Thoracic aorta (tissue), 2 donors: ENCODE data around the gene CELF2. TPM values are rescaled to one million over a fixed set of nuclear protein-coding genes. Genes with fewer than 3 reads are reported as not detected.

Experiments
- ATAC-seq: fragments of 150-250 bp; one replicate; pipeline ENCODE4 v1.8.0; 2017; ENCODE audit warnings: low read depth; ENCODE audit not compliant: insufficient number of reproducible peaks, low FRiP score
- DNase-seq: peaks from one replicate; pipeline ENCODE4 v3.0.0-alpha.2; 2020; ENCODE audit warnings: low spot score
- H3K27ac ChIP-seq, 2 donors: fragments of 200-600 bp; sonication (generic); 1 replicate in 1 of 2; 2 replicates in 1 of 2; pipeline ENCODE4 v1.5.1; 2016; ENCODE audit warnings: mild to moderate bottlenecking in 2 of 2, moderate library complexity in 2 of 2
- H3K27me3 ChIP-seq: fragments of 200-600 bp; sonication (generic); replicated peaks from 2 replicates; pipeline ENCODE4 v1.6.0; 2016; ENCODE audit warnings: mild to moderate bottlenecking; ENCODE audit not compliant: insufficient read depth
- H3K36me3 ChIP-seq: fragments of 200-600 bp; sonication (generic); one replicate; pipeline ENCODE4 v1.5.1; 2016
- H3K4me1 ChIP-seq, 2 donors: fragments of 200-600 bp; sonication (generic); 1 replicate in 1 of 2; 2 replicates in 1 of 2; pipeline versions ENCODE4 v1.5.1 to v1.6.0; 2016; ENCODE audit warnings: low read depth in 2 of 2, mild to moderate bottlenecking in 1 of 2; ENCODE audit not compliant: control insufficient read depth in 1 of 2
- H3K4me3 ChIP-seq: fragments of 200-600 bp; sonication (generic); 2 replicates; pipeline ENCODE4 v1.5.1; 2016; ENCODE audit warnings: mild to moderate bottlenecking
- H3K9me3 ChIP-seq: fragments of 200-600 bp; sonication (generic); 2 replicates; pipeline ENCODE4 v1.5.1; 2016
- total RNA-seq, 2 donors: library from RNA; depleted of rRNA; stranded (reverse); fragments of >200 nt; gene quantifications; one replicate each; pipeline versions ENCODE4 v1.1.0 to v1.2.3, GENCODE V29; 2016
- TF ChIP-seq, protein P1 (sequence below): fragments of 200-600 bp; sonication (generic); IDR thresholded peaks from one replicate; pipeline ENCODE4 v1.5.1; 2019; ENCODE audit warnings: antibody characterized with exemption

CELF2 gene
- total RNA-seq, 2 donors from 2014 or later = 69.0 to 73.5 TPM

- no peak for DNase-seq
- Histone ChIP-seq H3K27me3 (no peaks in the 10 kb centered on the region), H3K4me3 (no peak overlapping the region), H3K36me3 (no peaks in the 10 kb centered on the region), H3K27ac (no peak overlapping the region), H3K9me3 (no peaks in the 10 kb centered on the region), H3K4me1 (peaks cover 9 to 24% of the 10 kb centered on the region in 2 donors)
- TF ChIP-seq, protein P1, sequence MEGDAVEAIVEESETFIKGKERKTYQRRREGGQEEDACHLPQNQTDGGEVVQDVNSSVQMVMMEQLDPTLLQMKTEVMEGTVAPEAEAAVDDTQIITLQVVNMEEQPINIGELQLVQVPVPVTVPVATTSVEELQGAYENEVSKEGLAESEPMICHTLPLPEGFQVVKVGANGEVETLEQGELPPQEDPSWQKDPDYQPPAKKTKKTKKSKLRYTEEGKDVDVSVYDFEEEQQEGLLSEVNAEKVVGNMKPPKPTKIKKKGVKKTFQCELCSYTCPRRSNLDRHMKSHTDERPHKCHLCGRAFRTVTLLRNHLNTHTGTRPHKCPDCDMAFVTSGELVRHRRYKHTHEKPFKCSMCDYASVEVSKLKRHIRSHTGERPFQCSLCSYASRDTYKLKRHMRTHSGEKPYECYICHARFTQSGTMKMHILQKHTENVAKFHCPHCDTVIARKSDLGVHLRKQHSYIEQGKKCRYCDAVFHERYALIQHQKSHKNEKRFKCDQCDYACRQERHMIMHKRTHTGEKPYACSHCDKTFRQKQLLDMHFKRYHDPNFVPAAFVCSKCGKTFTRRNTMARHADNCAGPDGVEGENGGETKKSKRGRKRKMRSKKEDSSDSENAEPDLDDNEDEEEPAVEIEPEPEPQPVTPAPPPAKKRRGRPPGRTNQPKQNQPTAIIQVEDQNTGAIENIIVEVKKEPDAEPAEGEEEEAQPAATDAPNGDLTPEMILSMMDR = no peak
- no peak for ATAC-seq
Observed at GRCh38 chr10:11214407-11214806, 196.7 kb downstream of the CELF2 start.

DNA sequence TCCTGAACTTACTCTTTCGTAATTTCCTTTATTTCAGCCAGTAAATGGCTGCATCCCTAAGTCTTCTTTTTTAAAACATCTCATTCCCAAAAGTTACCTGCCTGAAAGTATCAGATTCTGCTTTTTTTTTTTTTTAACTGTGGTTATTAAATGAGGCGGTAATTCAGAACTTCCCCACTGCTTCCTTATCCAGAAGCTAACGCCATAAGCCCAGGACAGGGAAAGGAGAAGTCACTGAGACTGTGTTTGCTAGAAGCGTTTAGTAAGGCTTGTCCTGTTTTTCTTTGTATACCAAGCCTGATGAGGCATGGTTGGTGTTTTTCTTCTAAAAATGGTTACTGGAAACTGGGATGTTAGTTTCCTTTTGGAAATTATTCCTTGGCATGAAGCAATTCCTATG, 197.8 kb downstream of the CELF2 start:
- Histone ChIP-seq H3K4me1 (peaks cover 9 to 24% of the 10 kb centered on the region in 2 donors), H3K9me3 (no peaks in the 10 kb centered on the region), H3K27ac (no peak overlapping the region), H3K36me3 (no peaks in the 10 kb centered on the region), H3K4me3 (no peak overlapping the region), H3K27me3 (no peaks in the 10 kb centered on the region)
- TF ChIP-seq, protein P1 = no peak
- ATAC-seq = no peak
- DNase-seq = no peak

- Histone ChIP-seq H3K36me3 (no peaks in the 10 kb centered on the region), H3K4me3 (no peak overlapping the region), H3K27me3 (no peaks in the 10 kb centered on the region), H3K9me3 (no peaks in the 10 kb centered on the region), H3K4me1 (peaks cover 9 to 24% of the 10 kb centered on the region in 2 donors), H3K27ac (no peak overlapping the region)
- TF ChIP-seq, protein P1 = no peak
- ATAC-seq = no peak
- no peak for DNase-seq
Observed at GRCh38 chr10:11217521-11217920, 199.8 kb downstream of the CELF2 start.

DNA sequence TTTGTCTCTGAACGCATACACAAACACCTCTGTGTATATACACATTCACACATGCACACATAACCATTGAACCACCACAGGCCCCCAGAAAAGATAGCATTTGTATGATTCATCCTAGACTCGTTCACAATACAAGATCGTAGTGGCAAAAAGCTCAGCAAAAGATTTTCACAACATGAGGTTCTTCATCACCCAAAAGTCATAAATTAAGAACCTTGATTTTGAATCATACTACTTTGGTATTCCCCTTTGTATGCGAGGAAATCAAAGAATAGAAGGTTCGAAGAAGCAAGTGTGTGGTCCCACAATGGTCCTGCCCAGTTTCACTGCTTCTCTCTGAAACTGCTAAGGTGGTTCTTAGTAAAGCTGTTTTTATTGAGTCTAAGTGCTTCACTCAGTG, 200.7 kb downstream of the CELF2 start:
- Histone ChIP-seq H3K4me3 (no peak overlapping the region), H3K27me3 (no peaks in the 10 kb centered on the region), H3K9me3 (no peaks in the 10 kb centered on the region), H3K27ac (no peak overlapping the region), H3K36me3 (no peaks in the 10 kb centered on the region), H3K4me1 (peaks cover 9 to 24% of the 10 kb centered on the region in 2 donors)
- ATAC-seq (no peak), DNase-seq (no peak)
- TF ChIP-seq, protein P1 = no peak

DNA sequence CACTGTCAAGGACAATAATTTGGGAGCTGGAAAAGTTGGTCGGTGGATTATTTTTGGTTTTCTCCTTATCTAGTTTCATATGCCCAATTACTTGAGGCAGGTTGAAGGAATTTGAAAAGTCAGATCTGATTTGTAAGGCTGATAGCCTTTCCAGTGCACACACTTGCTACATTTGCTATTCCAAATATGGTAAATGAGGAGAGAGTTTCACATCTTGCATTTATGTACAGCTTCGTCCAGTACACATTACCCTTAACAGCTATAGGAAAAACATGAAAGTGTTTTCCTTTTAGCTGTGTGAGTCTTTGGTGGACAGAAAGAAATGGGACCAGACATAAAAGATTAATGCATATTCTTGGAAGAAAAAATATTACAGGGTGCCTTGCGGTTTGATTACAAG, 201.8 kb downstream of the CELF2 start:
- Histone ChIP-seq H3K27ac (no peak overlapping the region), H3K4me1 (peaks cover 9 to 24% of the 10 kb centered on the region in 2 donors), H3K4me3 (no peak overlapping the region), H3K36me3 (no peaks in the 10 kb centered on the region), H3K27me3 (no peaks in the 10 kb centered on the region), H3K9me3 (no peaks in the 10 kb centered on the region)
- ATAC-seq (no peak), DNase-seq (no peak)
- TF ChIP-seq, protein P1 = no peak
